HEK293 (cell line): ENCODE measurements around the gene PLCB3.
"Not testable (repeated sequence)": the region's sequence is repeated elsewhere in the genome, so short reads cannot be mapped to it uniquely, and the experiment has no call there.

Experiments
- CTCF ChIA-PET: fragments of 350-600 bp; formaldehyde crosslinking; extraction: SDS; loops from one replicate; lab custom pipeline; 2021; ENCODE audit warnings: antibody characterized with exemption; lab: Yijun Ruan, JAX
- POLR2A ChIA-PET: fragments of 300-600 bp; formaldehyde crosslinking; extraction: SDS; loops from one replicate; lab custom pipeline; 2020; ENCODE audit warnings: antibody characterized with exemption, inconsistent platforms; lab: Yijun Ruan, JAX
- H3K27ac ChIP-seq: fragments of 200-500 bp; sonication (Bioruptor generic); 2 replicates; pipeline ENCODE4 v1.5.1; 2014; ENCODE audit warnings: low read depth, low read length, control low read depth, inconsistent platforms; ENCODE audit errors: extremely low read depth
- H3K36me3 ChIP-seq, 2 experiments: fragments of 200-500 bp in 1 of 2; sonication (Bioruptor generic) in 1 of 2; 1 replicate in 1 of 2; 2 replicates in 1 of 2; pipeline ENCODE4 v1.5.1; 2014 to 2017; ENCODE audit warnings: inconsistent platforms in 2 of 2, low read length in 2 of 2; ENCODE audit not compliant: control insufficient read depth in 2 of 2, insufficient read depth in 1 of 2
- H3K4me1 ChIP-seq: fragments of 200-500 bp; sonication (Bioruptor generic); 2 replicates; pipeline ENCODE4 v1.5.1; 2014; ENCODE audit warnings: mild to moderate bottlenecking, low read length, inconsistent platforms; ENCODE audit not compliant: control insufficient read depth, insufficient read depth
- H3K4me3 ChIP-seq: 2 replicates; pipeline ENCODE4 v1.5.1; 2011; ENCODE audit warnings: low read depth, mild to moderate bottlenecking, control low read depth, low read length, moderate library complexity
- H3K9me3 ChIP-seq: fragments of 200-500 bp; sonication (Bioruptor generic); 2 replicates; pipeline ENCODE4 v1.5.1; 2014; ENCODE audit warnings: low read depth, low read length, inconsistent platforms; ENCODE audit not compliant: control insufficient read depth, insufficient read depth
- ELK4 ChIP-seq: IDR thresholded peaks from 2 replicates; pipeline ENCODE4 v1.6.1; 2011; ENCODE audit warnings: mild to moderate bottlenecking, low read depth, low read length, borderline replicate concordance
- GLIS1 ChIP-seq: fragments of 450-650 bp; formaldehyde crosslinking; IDR thresholded peaks from 2 replicates; pipeline ENCODE4 v1.5.1; 2016; ENCODE audit warnings: missing biosample characterization, missing genetic modification characterization
- KLF1 ChIP-seq: fragments of 450-650 bp; formaldehyde crosslinking; IDR thresholded peaks from 2 replicates; pipeline ENCODE4 v1.5.1; 2016; ENCODE audit warnings: missing biosample characterization, missing genetic modification characterization
- KLF16 ChIP-seq: fragments of 450-650 bp; formaldehyde crosslinking; IDR thresholded peaks from 2 replicates; pipeline ENCODE4 v1.5.1; 2017; ENCODE audit warnings: missing biosample characterization, missing genetic modification characterization
- OSR2 ChIP-seq: fragments of 450-650 bp; formaldehyde crosslinking; IDR thresholded peaks from 2 replicates; pipeline ENCODE4 v1.5.1; 2016; ENCODE audit warnings: missing biosample characterization, missing genetic modification characterization
- SP7 ChIP-seq: fragments of 450-650 bp; formaldehyde crosslinking; IDR thresholded peaks from 2 replicates; pipeline ENCODE4 v1.5.1; 2016; ENCODE audit warnings: missing biosample characterization, missing genetic modification characterization
- ZBTB1 ChIP-seq: fragments of 450-650 bp; formaldehyde crosslinking; IDR thresholded peaks from 2 replicates; pipeline ENCODE4 v1.5.1; 2016; ENCODE audit warnings: missing biosample characterization, missing genetic modification characterization
- ZBTB10 ChIP-seq: fragments of 450-650 bp; formaldehyde crosslinking; IDR thresholded peaks from 2 replicates; pipeline ENCODE4 v1.5.1; 2016; ENCODE audit warnings: missing biosample characterization, missing genetic modification characterization
- ZBTB21 ChIP-seq: fragments of 450-650 bp; formaldehyde crosslinking; IDR thresholded peaks from 2 replicates; pipeline ENCODE4 v1.5.1; 2017; ENCODE audit warnings: missing biosample characterization, missing genetic modification characterization
- ZIC2 ChIP-seq: fragments of 450-650 bp; formaldehyde crosslinking; IDR thresholded peaks from 2 replicates; pipeline ENCODE4 v1.5.1; 2016; ENCODE audit warnings: missing biosample characterization, missing genetic modification characterization
- ZNF114 ChIP-seq: fragments of 450-650 bp; formaldehyde crosslinking; IDR thresholded peaks from 2 replicates; pipeline ENCODE4 v1.5.0; 2017; ENCODE audit warnings: missing biosample characterization, missing genetic modification characterization
- ZNF16 ChIP-seq: fragments of 450-650 bp; formaldehyde crosslinking; IDR thresholded peaks from 2 replicates; pipeline ENCODE4 v1.5.1; 2016; ENCODE audit warnings: low read depth, missing biosample characterization, missing genetic modification characterization
- ZNF248 ChIP-seq: fragments of 450-650 bp; formaldehyde crosslinking; IDR thresholded peaks from 2 replicates; pipeline ENCODE4 v1.5.1; 2017; ENCODE audit warnings: missing biosample characterization, missing genetic modification characterization
- ZNF274 ChIP-seq, 2 experiments: fragments of 200-500 bp in 1 of 2; fragments of 450-650 bp in 1 of 2; sonication (Bioruptor generic) in 1 of 2; formaldehyde crosslinking in 1 of 2; IDR thresholded peaks; 2 replicates each; pipeline versions ENCODE4 v1.5.1 to v1.6.1; 2014 to 2016; ENCODE audit warnings: borderline replicate concordance in 1 of 2, inconsistent platforms in 1 of 2, low read length in 1 of 2, missing biosample characterization in 1 of 2, missing genetic modification characterization in 1 of 2
- ZNF341 ChIP-seq: fragments of 450-650 bp; formaldehyde crosslinking; IDR thresholded peaks from 2 replicates; pipeline ENCODE4; 2016; ENCODE audit warnings: low read depth, missing biosample characterization, missing genetic modification characterization
- ZNF488 ChIP-seq: fragments of 450-650 bp; formaldehyde crosslinking; IDR thresholded peaks from 2 replicates; pipeline ENCODE4 v1.5.1; 2016; ENCODE audit warnings: missing biosample characterization, missing genetic modification characterization
- ZNF571 ChIP-seq: fragments of 450-650 bp; formaldehyde crosslinking; IDR thresholded peaks from 2 replicates; pipeline ENCODE4 v1.5.0; 2017; ENCODE audit warnings: missing biosample characterization, missing genetic modification characterization
- ZNF660 ChIP-seq: fragments of 450-650 bp; IDR thresholded peaks from 2 replicates; pipeline ENCODE4 v1.5.1; 2018; ENCODE audit warnings: missing biosample characterization, mild to moderate bottlenecking, missing genetic modification characterization
- ZNF701 ChIP-seq: fragments of 450-650 bp; formaldehyde crosslinking; IDR thresholded peaks from 2 replicates; pipeline ENCODE4 v1.5.1; 2016; ENCODE audit warnings: missing biosample characterization, missing genetic modification characterization
- ZNF747 ChIP-seq: fragments of 450-650 bp; formaldehyde crosslinking; IDR thresholded peaks from 2 replicates; pipeline ENCODE4 v1.5.1; 2016; ENCODE audit warnings: missing biosample characterization, missing genetic modification characterization
- ZNF837 ChIP-seq: fragments of 450-650 bp; formaldehyde crosslinking; IDR thresholded peaks from 2 replicates; pipeline ENCODE4 v1.5.1; 2016; ENCODE audit warnings: missing biosample characterization, missing genetic modification characterization

The PLCB3 gene

GRCh38 chr11:64306876-64307622 lies 55.7 kb downstream of the PLCB3 start:
- ChIA-PET CTCF (interaction anchor here (0.6 to 1.6 kb wide), 7 partner anchors 48 to 459 kb away, joined by 3 to 9 read pairs (median 3); no protein-coding TSS in a partner anchor), POLR2A (interaction anchor here (3.5 kb wide), 1 partner anchor 11 kb away, joined by 43 read pairs; the partner anchor contains the start of genes PRDX5 and TRMT112)
- H3K27ac ChIP-seq, result no peak overlapping the region

GRCh38 chr11:64307795-64308194 lies 56.5 kb downstream of the PLCB3 start:
- H3K4me1 ChIP-seq, H3K4me3 ChIP-seq, H3K27ac ChIP-seq, POLR2A ChIA-PET, H3K9me3 ChIP-seq, H3K36me3 ChIP-seq: not testable (repeated sequence)
- CTCF ChIA-PET, result interaction anchor here (0.6 to 1.6 kb wide), 4 partner anchors 47 to 458 kb away, joined by 3 to 9 read pairs (median 4); no protein-coding TSS in a partner anchor

More at GRCh38 chr11:64306876-64307622, 55.7 kb downstream of the PLCB3 start:
- peak; percentile 52 for TF ChIP-seq ZIC2 (tag by site-specific recombination)
- no peak for TF ChIP-seq ZBTB10 (tag by site-specific recombination)
- 0 out of 2 replicates have a peak, but pooled peaks have one; percentile 27 for TF ChIP-seq ZNF341 (tag by site-specific recombination)
- TF ChIP-seq KLF16 (tag by site-specific recombination), result no peak
- Histone ChIP-seq H3K4me3 (peak overlapping the region; percentile 62; the same call in 1 of the 2 replicates), H3K36me3 (peaks cover 0 to 5% of the 10 kb centered on the region in 2 experiments; a peak in 1 of 3 replicates), H3K4me1 (no peaks in the 10 kb centered on the region), H3K9me3 (no peaks in the 10 kb centered on the region)

- Histone ChIP-seq H3K4me3 (no peak overlapping the region), H3K36me3 (peaks cover 0 to 31% of the 10 kb centered on the region in 2 experiments; a peak in 1 of 3 replicates), H3K27ac (no peak overlapping the region), H3K4me1 (no peaks in the 10 kb centered on the region), H3K9me3 (no peaks in the 10 kb centered on the region)
- no peak for TF ChIP-seq ZNF16 (tag by site-specific recombination)
- TF ChIP-seq ZNF114 (tag by site-specific recombination), result no peak
- TF ChIP-seq ZNF701 (tag by site-specific recombination), result no peak
- TF ChIP-seq ZBTB21 (tag by site-specific recombination), result no peak
- no peak for TF ChIP-seq ZNF660 (tag by site-specific recombination)
- ChIA-PET CTCF (interaction anchor here (0.6 to 2.2 kb wide), 4 partner anchors 9 to 326 kb away, joined by 4 to 7 read pairs (median 4); no protein-coding TSS in a partner anchor), POLR2A (no interaction called here)
Observed at GRCh38 chr11:64312947-64313346, 61.6 kb downstream of the PLCB3 start.

GRCh38 chr11:64313491-64314145 lies 62.3 kb downstream of the PLCB3 start:
- no peaks in the 10 kb centered on the region for H3K4me1 ChIP-seq
- no peak overlapping the region for H3K27ac ChIP-seq
- POLR2A ChIA-PET, result interaction anchor here (0.7 kb wide), 1 partner anchor 109 kb away, joined by 3 read pairs; no protein-coding TSS in a partner anchor
- no peak overlapping the region for H3K4me3 ChIP-seq
- CTCF ChIA-PET, result interaction anchor here (1.6 to 2.2 kb wide), 2 partner anchors 9 to 41 kb away, joined by 5 to 7 read pairs; no protein-coding TSS in a partner anchor
- no peaks in the 10 kb centered on the region for H3K9me3 ChIP-seq
- peaks cover 0 to 31% of the 10 kb centered on the region in 2 experiments; a peak in 1 of 3 replicates for H3K36me3 ChIP-seq
- TF ChIP-seq ZNF488, result no peak
- no peak for TF ChIP-seq ZNF837 (tag by site-specific recombination)
- TF ChIP-seq ZNF747 (tag by site-specific recombination), result no peak
- no peak for TF ChIP-seq ZNF274 (IDR thresholded peaks at IDR 0.05; ENCODE audit: low read length)
- TF ChIP-seq ZNF274 (tag by site-specific recombination; IDR thresholded peaks at IDR 0.05; ENCODE audit: borderline replicate concordance), result no peak
- TF ChIP-seq OSR2 (tag by site-specific recombination), result no peak
- TF ChIP-seq ZNF248, result no peak
- TF ChIP-seq ZNF571 (tag by site-specific recombination), result no peak
- TF ChIP-seq KLF1 (tag by site-specific recombination), result 0 out of 2 replicates have a peak, but pooled peaks have one; percentile 26
- no peak for TF ChIP-seq ZBTB1
- peak; percentile 66 for TF ChIP-seq GLIS1 (tag by site-specific recombination)
- no peak for TF ChIP-seq ELK4
- no peak for TF ChIP-seq SP7 (tag by site-specific recombination)
- peak; percentile 92 for TF ChIP-seq ZIC2 (tag by site-specific recombination)
